ENCODE data around the gene EID3. TPM values are rescaled to one million over a fixed set of nuclear protein-coding genes. Genes with fewer than 3 reads are reported as not detected.
"Not testable (repeated sequence)": the region's sequence is repeated elsewhere in the genome, so short reads cannot be mapped to it uniquely, and the experiment has no call there.

Gene EID3
- polyA plus RNA-seq, 1 donor = 1.4 TPM

GRCh38 chr12:104312654-104313053 is 9.1 kb downstream of the EID3 start:
- DNase-seq (ENCODE audit: low read depth) = no peak

DNA sequence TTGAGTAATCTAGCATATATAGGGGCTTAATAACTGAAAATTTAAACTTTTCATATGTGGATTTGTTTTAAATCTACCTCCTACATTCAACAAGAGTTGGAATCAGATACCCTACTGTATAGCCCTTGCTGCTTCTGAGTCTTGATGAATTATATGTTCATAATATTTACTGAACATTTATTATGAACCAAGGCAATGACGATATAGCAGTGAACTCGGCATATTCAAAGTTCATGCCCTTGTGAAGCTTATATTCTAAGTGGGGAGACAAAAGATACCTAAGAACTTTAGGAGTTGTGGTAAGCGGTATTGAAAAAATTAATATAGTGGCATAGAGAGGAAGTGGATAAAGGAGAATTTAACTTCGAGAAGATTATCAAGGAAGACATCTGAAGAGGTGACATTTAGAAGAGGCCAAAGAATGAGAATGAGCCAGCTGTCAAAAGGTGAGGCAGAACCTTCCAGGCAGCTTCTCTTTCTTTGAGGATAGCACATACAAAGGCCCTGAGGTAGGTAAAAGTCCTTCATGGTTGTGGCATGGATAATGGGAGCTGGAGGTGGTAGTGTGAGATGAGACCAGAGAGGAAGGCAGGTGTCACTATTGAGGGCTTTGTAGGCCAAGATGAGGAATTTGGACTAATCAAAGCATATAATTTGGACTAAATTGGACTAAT is 10.2 kb downstream of the EID3 start:
- DNase-seq (ENCODE audit: low read depth) = no peak

GRCh38 chr12:104314242-104314614 is 10.7 kb downstream of the EID3 start:
- DNase-seq (ENCODE audit: low read depth) = no peak

GRCh38 chr12:104315326-104316224 is 12.0 kb downstream of the EID3 start:
- DNase-seq (ENCODE audit: low read depth) = no peak

- no peak for DNase-seq (ENCODE audit: low read depth)
Measured at GRCh38 chr12:104316936-104317335, 13.4 kb downstream of the EID3 start.

GRCh38 chr12:104317538-104318210 is 14.1 kb downstream of the EID3 start:
- DNase-seq (ENCODE audit: low read depth) = no peak

DNA sequence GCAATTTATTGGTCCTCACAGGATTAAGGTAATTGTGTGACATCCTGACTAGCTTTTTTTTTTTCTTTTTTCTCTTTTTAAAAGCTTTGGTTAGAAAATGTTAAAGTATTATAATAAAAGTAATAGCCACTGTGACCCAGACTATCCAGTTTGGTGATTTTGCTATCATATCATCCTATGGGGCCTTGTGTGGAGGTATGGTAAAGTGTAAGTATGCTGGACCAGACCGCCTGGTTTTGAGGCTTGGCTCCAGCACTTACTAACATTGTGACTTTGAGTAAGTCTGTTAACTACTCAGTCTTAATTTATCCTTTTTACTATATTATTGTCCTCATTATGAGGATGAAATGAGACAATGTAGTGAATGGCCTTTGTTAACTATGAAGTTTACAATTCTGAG is 15.5 kb downstream of the EID3 start:
- no peak for DNase-seq (ENCODE audit: low read depth)

GRCh38 chr12:104319918-104320626 is 16.5 kb downstream of the EID3 start:
- DNase-seq (ENCODE audit: low read depth) = no peak

DNA sequence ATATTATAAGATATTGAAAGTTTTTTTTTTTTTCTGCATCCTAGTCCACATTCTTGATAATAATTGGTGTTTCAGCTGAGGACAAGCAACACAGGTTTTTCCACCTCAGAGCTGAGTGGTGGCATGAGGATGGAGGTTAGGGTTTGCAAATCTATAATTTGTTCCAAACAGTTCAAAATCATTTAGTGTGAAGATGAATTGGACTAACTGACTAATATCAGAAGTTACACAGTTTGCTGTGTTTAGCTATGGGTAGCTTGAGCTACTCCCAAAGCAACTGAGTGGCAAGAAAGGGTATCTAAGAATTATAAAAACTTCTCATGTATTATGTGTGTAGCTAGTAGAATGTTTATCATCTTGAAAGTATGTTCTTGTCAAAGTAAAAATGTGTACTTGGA is 17.1 kb downstream of the EID3 start:
- no peak for DNase-seq (ENCODE audit: low read depth)

DNA sequence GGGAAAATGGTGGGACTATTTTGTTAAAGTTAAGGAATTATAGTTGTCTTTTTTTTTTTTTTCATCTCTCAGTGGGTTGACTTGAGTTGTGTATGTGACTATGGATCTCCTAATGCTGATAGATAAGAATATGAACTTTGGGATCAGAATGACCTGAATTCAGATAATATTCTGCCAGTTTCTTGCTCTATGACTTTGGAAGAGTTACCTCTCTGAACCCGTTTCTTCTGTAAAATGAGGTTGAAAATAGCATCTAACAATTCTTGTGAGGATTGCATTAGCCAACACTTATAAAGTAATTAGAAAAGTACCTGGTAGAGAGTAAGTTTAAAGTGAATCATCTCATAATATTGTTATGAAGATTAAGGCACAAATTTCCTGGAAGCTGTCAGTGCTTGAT is 18.4 kb downstream of the EID3 start:
- DNase-seq (ENCODE audit: low read depth) = no peak

- DNase-seq (ENCODE audit: low read depth) = not testable (repeated sequence)
Measured at GRCh38 chr12:104322533-104322932, 19.0 kb downstream of the EID3 start.

- DNase-seq (ENCODE audit: low read depth) = no peak
Measured at GRCh38 chr12:104323899-104324298, 20.4 kb downstream of the EID3 start.

GRCh38 chr12:104328278-104328677 is 24.7 kb downstream of the EID3 start:
- not testable (repeated sequence) for DNase-seq (ENCODE audit: low read depth)

GRCh38 chr12:104328790-104329189 is 25.3 kb downstream of the EID3 start:
- DNase-seq (ENCODE audit: low read depth) = no peak

DNA sequence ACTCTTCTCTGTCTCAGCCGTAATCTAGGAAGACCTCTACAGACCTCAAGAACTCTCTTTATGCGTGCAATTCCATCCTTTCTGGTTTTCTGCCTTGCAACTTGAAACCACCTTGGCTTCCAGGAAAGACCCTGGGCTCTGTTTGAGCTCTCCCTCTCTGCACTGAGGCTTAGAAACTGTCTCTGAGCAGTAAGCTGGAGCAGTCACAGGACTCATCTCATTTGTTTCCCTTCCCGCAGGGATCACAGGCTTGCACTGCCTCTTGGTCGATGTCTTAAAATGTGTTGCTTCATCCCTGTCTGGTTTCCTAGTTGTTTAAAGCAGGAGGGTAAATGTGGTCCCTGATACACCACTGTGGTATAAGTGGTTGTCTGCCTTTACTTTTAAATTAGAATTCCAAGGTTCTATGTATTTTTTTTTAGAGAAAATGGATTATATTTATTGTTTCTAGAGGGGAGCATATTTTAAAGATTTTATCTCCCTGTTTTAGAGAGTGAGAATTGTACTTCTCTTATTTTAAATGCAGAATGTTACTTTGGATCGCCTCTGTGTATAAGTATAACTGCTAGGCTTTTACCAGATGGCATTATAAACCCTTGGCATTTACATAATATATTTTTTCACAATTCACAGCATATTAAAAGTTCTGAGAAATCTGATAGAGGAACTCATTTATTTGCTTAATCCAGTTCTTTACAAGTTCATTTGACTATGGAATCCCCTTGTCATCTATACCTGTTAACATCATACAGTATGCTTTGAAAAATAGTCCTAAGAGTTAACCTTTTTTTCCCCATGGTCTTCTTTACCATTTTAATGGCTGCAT is 26.4 kb downstream of the EID3 start:
- DNase-seq (ENCODE audit: low read depth) = no peak

DNA sequence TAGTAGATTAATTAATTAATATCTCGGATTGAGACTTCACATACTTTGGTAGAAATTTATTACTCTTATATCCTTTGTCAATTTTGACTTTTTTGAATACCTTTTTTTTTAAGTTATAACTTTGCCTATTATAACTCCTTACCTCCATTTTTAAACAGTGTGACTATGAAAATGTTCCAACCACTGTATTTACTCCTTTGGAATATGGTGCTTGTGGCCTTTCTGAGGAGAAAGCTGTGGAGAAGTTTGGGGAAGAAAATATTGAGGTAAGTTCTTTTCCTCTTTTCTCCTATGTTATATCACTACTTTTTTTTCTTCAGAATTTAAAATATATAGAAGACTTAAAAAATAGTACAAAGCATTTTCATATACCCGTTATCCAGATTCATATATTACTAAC is 27.8 kb downstream of the EID3 start:
- no peak for DNase-seq (ENCODE audit: low read depth)

- DNase-seq (ENCODE audit: low read depth) = not testable (repeated sequence)
Measured at GRCh38 chr12:104332273-104332672, 28.7 kb downstream of the EID3 start.

DNA sequence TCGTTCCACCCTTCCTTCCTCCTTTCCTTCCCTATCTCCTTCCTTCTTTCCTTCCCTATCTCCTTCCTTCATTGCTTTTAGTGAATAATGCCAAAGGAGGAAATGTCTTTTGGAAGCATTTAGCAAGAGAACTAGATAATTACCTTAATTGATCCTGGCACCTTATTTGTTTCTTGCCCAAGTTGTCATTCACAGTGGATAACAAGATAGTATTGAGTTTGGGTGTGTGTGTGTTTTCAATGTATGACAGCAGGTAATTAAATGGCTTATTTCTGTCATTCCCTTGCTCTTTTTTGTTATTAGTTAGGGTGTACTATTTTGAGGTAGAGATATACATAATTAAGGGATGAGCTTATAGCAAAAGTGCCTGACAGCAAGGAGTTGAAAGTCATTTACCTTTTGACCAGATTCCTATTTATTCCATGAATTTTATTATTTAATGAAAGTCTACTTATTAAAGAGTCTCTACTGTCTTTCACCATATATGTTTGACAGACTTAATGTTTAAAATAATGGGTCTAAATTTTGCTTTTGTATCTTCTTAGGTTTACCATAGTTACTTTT is 30.2 kb downstream of the EID3 start:
- DNase-seq (ENCODE audit: low read depth) = no peak

DNA sequence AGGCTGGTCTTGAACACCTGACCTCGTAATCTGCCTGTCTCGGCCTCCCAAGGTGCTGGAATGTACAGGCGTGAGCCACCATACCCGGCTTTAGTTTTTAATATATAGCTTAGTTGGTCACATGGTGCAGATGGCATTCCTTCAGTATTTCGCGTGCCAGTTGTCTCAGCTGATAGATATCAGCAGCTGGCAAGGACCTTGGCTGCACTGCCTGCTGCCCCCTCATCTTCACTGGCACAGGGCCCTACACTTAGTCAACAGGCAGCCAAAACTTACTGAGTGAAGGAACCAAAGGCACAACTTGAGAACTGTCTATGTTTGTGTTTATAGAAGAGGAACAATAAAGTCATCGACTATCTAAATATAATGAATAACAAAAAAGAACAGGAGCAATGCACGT is 31.0 kb downstream of the EID3 start:
- DNase-seq (ENCODE audit: low read depth) = no peak

DNA sequence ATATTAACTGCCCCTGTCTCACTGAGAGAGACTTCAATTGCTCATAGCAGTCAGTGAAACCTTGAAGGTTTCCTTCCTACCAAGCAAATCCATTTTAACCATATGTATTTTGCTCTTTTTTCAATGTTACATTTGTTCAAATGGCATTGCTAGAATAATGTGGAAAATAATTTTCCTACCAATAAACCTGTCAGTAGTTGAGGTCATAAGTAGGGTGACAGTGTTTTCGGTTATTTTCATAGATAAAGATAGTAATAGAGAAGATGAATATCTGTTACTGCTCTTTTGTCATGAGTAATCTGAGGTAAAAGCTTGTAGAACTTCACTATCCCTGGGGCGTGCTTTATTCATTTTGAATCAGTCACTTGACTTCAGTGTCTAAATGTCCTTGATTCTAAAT is 32.6 kb downstream of the EID3 start:
- no peak for DNase-seq (ENCODE audit: low read depth)

All from forelimb muscle (tissue), 1 donor.